A549 treated with AZD9567 at 1 μM for 4 hours (cell line): ENCODE results near the gene DNAJC6. TPM values are rescaled to one million over a fixed set of nuclear protein-coding genes. Genes with fewer than 3 reads are reported as not detected.

ENCODE experiments used
- total RNA-seq: library from RNA; stranded (reverse); fragments of 200-300 nt; extraction: Qiagen RNA extraction; gene quantifications from 5 replicates; pipeline ENCODE4 v1.2.3, GENCODE V29; 2022; ENCODE audit not compliant: insufficient read depth

Gene DNAJC6
- 6.1 to 8.5 TPM (median 7.2 TPM) in 5 replicates for total RNA-seq

DNA sequence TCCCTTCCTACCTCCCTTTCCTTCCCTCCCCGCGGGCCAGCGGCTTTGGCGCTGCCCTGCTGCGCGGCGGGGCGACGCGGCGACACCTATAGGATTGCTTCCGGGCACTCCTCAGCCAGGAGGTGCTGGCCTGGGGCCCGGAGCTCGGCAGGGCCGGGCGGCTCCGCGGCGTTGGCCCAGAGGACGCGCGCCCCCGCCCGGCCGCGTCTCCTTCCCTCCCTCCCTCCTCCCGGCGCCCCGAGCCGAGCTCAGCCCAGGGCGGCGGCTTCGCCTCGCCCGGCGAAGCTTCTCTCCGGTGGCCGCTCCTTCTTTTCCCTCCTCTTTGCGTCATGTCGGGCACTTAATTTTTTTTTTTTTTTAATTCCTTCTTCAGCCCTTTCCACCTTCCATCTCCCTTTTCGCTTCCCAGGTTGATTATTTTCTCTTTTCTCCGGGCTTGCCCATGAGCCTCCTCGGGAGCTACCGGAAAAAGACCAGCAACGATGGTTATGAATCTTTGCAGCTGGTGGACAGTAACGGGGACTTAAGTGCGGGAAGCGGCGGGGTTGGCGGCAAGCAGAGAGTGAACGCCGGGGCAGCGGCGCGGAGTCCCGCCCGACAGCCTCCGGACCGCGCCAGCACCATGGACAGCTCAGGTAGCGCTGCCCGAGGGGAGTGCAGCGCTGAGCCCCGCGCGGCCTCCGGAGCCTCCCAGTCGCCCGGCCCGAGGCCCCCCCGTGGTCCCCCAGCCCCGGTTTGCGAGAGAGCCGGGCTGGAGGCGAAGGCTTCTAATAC is at the start of gene DNAJC6:
Gene DNAJC6, plus strand, starts transcription at position 240 of the 774 bp plus-strand sequence. Its CDS starts 203 bp downstream, at position 443.

DNA sequence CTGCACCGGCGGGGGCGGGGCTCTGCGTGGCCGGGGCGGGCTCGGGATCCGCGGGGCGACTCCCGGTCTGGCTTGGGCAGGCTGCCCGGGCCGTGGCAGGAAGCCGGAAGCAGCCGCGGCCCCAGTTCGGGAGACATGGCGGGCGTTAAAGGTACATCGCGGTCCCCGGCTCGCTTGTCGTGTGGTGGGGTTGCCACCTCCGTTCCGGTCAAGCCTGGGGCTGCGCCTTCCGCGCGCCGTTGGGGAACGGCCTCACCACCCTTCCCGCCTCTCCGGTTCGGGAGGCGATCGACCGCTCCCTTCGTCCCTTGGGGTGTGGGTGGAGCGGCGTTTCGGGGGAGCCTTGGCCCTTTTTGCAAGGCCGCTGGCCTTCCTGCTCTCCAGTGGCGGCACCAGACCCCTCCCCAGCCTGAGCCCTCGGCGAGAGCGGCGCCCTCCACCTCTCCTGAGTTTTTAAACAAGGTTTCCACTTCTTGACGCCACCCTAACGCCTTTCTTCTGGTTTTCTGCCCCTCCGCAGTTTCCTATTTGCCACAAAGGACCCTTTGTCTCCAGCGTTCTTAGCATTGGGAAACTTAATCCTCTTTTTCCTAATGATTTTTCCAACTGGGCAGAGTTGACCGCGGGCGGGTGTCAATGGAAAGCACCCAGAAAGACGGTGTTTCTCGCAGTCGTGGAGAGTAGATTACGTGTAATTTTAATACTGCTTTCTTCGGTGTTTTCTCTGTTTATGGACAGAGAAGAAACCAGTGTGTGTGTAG is 111.4 kb downstream of the DNAJC6 start, which contains the start of the genes LEPR and LEPROT:
Gene LEPR, plus strand, starts transcription at position 79 of the 761 bp plus-strand sequence. CDS start 144,898 bp downstream, outside the sequence.
Gene LEPROT, plus strand, starts transcription at position 79 of the 761 bp plus-strand sequence. Its CDS starts 57 bp downstream, at position 136.

Other genes starting within 250 kb of the DNAJC6 start
- gene AK4, start 161.3 kb upstream of the DNAJC6 start, total RNA-seq = 26.0 to 35.7 TPM (median 28.8 TPM) in 5 replicates
- 2.1 to 3.9 TPM (median 3.3 TPM) in 5 replicates for gene LEPR, start 111.1 kb downstream of the DNAJC6 start, total RNA-seq
- gene LEPROT, start 111.1 kb downstream of the DNAJC6 start, total RNA-seq = 35.1 to 41.9 TPM (median 37.3 TPM) in 5 replicates